OCI-LY1 (cell line): ENCODE measurements around the gene TCN1.
"Not testable (repeated sequence)": the region's sequence is repeated elsewhere in the genome, so short reads cannot be mapped to it uniquely, and the experiment has no call there.

Source experiments
- H2AFZ ChIP-seq: fragments of 200-600 bp; sonication (generic), shearing (Covaris generic); 2 replicates; pipeline ENCODE4 v1.6.0; 2014; ENCODE audit warnings: antibody characterized with exemption, mild to moderate bottlenecking, low read length
- H3F3A ChIP-seq: fragments of 200-600 bp; sonication (generic), shearing (Covaris generic); 2 replicates; pipeline ENCODE4 v1.6.0; 2014; ENCODE audit warnings: mild to moderate bottlenecking, antibody characterized with exemption, low read length, moderate library complexity; ENCODE audit not compliant: insufficient read depth
- H3K27ac ChIP-seq: fragments of 200-600 bp; sonication (generic); 2 replicates; pipeline ENCODE4 v1.5.1; 2014; ENCODE audit warnings: low read length, mixed run types, mild to moderate bottlenecking, low read depth; ENCODE audit not compliant: poor library complexity, severe bottlenecking
- H3K27me3 ChIP-seq: fragments of 200-600 bp; sonication (generic); 2 replicates; pipeline ENCODE4 v1.6.0; 2014; ENCODE audit warnings: antibody characterized with exemption, mild to moderate bottlenecking, low read length, moderate library complexity; ENCODE audit not compliant: insufficient read depth
- H3K36me3 ChIP-seq: fragments of 200-600 bp; sonication (generic); 2 replicates; pipeline ENCODE4 v1.6.1; 2014; ENCODE audit warnings: mild to moderate bottlenecking, antibody characterized with exemption, low read length, moderate library complexity, mixed read lengths; ENCODE audit not compliant: insufficient read depth
- H3K4me1 ChIP-seq: fragments of 200-600 bp; sonication (generic); 2 replicates; pipeline ENCODE4 v1.5.1; 2014; ENCODE audit warnings: mild to moderate bottlenecking, low read length, moderate library complexity; ENCODE audit not compliant: insufficient read depth, severe bottlenecking
- H3K4me2 ChIP-seq: fragments of 200-600 bp; sonication (generic), shearing (Covaris generic); 2 replicates; pipeline ENCODE4 v1.6.1; 2014; ENCODE audit warnings: low read length
- H3K4me3 ChIP-seq: fragments of 200-600 bp; sonication (generic); 2 replicates; pipeline ENCODE4 v1.5.1; 2014; ENCODE audit warnings: low read length, low read depth, mild to moderate bottlenecking, mixed read lengths; ENCODE audit not compliant: poor library complexity, severe bottlenecking
- H3K79me2 ChIP-seq: fragments of 200-600 bp; shearing (Covaris generic); 2 replicates; pipeline ENCODE4 v1.6.1; 2016; ENCODE audit warnings: mixed run types, low read length, mixed read lengths; ENCODE audit not compliant: insufficient read depth
- H3K9ac ChIP-seq: fragments of 200-600 bp; sonication (generic), shearing (Covaris generic); 2 replicates; pipeline ENCODE4 v1.6.1; 2014; ENCODE audit warnings: mild to moderate bottlenecking, low read length, mixed read lengths
- H3K9me2 ChIP-seq: fragments of 200-600 bp; sonication (generic), shearing (Covaris generic); 2 replicates; pipeline ENCODE4 v1.6.1; 2014; ENCODE audit warnings: low read depth, mild to moderate bottlenecking, low read length, mixed read lengths
- H3K9me3 ChIP-seq: fragments of 200-600 bp; shearing (Covaris generic); 2 replicates; pipeline ENCODE4 v1.6.1; 2014; ENCODE audit warnings: low read length, mixed read lengths
- H4K20me1 ChIP-seq: fragments of 200-600 bp; sonication (generic), shearing (Covaris generic); 2 replicates; pipeline ENCODE4 v1.6.0; 2016; ENCODE audit warnings: mild to moderate bottlenecking, low read length; ENCODE audit not compliant: insufficient read depth
- CTCF ChIP-seq: fragments of 200-600 bp; sonication (generic), shearing (Covaris generic); IDR thresholded peaks from 2 replicates; pipeline ENCODE4 v1.5.1; 2017; ENCODE audit warnings: mild to moderate bottlenecking, antibody characterized with exemption, low read length, moderate library complexity, mixed read lengths
- EZH2 ChIP-seq: fragments of 200-600 bp; sonication (generic), shearing (Covaris generic); IDR thresholded peaks from 2 replicates; pipeline ENCODE4 v1.8.0; 2017; ENCODE audit warnings: borderline replicate concordance, mixed run types, mild to moderate bottlenecking, antibody characterized with exemption, low read length, moderate library complexity, mixed read lengths

The TCN1 gene

GRCh38 chr11:59822989-59823566 is 43.2 kb downstream of the TCN1 start:
- no peak overlapping the region for H2AFZ ChIP-seq
- no peaks in the 10 kb centered on the region for H3K27me3 ChIP-seq
- H3F3A ChIP-seq, result no peaks in the 10 kb centered on the region
- peaks cover 39% of the 10 kb centered on the region for H3K4me1 ChIP-seq
- no peak overlapping the region for H3K4me3 ChIP-seq
- TF ChIP-seq EZH2, result no peak
- peak; percentile 80 for TF ChIP-seq CTCF
- H3K9ac ChIP-seq, result no peak overlapping the region
- H3K79me2 ChIP-seq, result no peaks in the 10 kb centered on the region
- no peak overlapping the region for H3K4me2 ChIP-seq
- H3K9me3 ChIP-seq, result no peaks in the 10 kb centered on the region
- no peaks in the 10 kb centered on the region for H3K36me3 ChIP-seq
- no peaks in the 10 kb centered on the region for H4K20me1 ChIP-seq
- no peaks in the 10 kb centered on the region for H3K9me2 ChIP-seq
- H3K27ac ChIP-seq, result no peak overlapping the region

GRCh38 chr11:59818572-59818971 is 47.7 kb downstream of the TCN1 start:
- H3F3A ChIP-seq, result no peaks in the 10 kb centered on the region
- H3K4me1 ChIP-seq, result peaks cover 82% of the 10 kb centered on the region
- H3K4me2 ChIP-seq, result peak overlapping the region; percentile 46
- H3K9me3 ChIP-seq, result no peaks in the 10 kb centered on the region
- no peaks in the 10 kb centered on the region for H4K20me1 ChIP-seq
- peak overlapping the region; percentile 34 for H3K4me3 ChIP-seq
- H3K9me2 ChIP-seq, result no peaks in the 10 kb centered on the region
- H3K36me3 ChIP-seq, result no peaks in the 10 kb centered on the region
- no peaks in the 10 kb centered on the region for H3K27me3 ChIP-seq
- H3K79me2 ChIP-seq, result no peaks in the 10 kb centered on the region
- TF ChIP-seq CTCF (no peak), EZH2 (no peak)
- H3K27ac ChIP-seq, result peak overlapping the region; percentile 91
- H2AFZ ChIP-seq, result no peak overlapping the region
- peak overlapping the region; percentile 23; the same call in 1 of the 2 replicates for H3K9ac ChIP-seq

GRCh38 chr11:59816434-59816833 is 49.9 kb downstream of the TCN1 start:
- H3K9ac ChIP-seq, result 0 out of 2 replicates have a peak overlapping the region, but pooled peaks have one; percentile 5
- not testable (repeated sequence) for H3K36me3 ChIP-seq, H3K27me3 ChIP-seq, H2AFZ ChIP-seq, H3K4me3 ChIP-seq, H3F3A ChIP-seq, H3K79me2 ChIP-seq, H3K9me2 ChIP-seq, H3K9me3 ChIP-seq, H4K20me1 ChIP-seq
- H3K27ac ChIP-seq, result peak overlapping the region; percentile 91
- H3K4me1 ChIP-seq, result peaks cover 81% of the 10 kb centered on the region
- H3K4me2 ChIP-seq, result 0 out of 2 replicates have a peak overlapping the region, but pooled peaks have one; percentile 29

GRCh38 chr11:59815754-59816153 is 50.5 kb downstream of the TCN1 start:
- no peak overlapping the region for H2AFZ ChIP-seq
- H3F3A ChIP-seq, result no peaks in the 10 kb centered on the region
- peak overlapping the region; percentile 91 for H3K27ac ChIP-seq
- no peaks in the 10 kb centered on the region for H3K9me3 ChIP-seq
- H3K36me3 ChIP-seq, result no peaks in the 10 kb centered on the region
- no peaks in the 10 kb centered on the region for H3K9me2 ChIP-seq
- no peak overlapping the region for H3K4me3 ChIP-seq
- no peaks in the 10 kb centered on the region for H4K20me1 ChIP-seq
- no peak overlapping the region for H3K4me2 ChIP-seq
- H3K27me3 ChIP-seq, result no peaks in the 10 kb centered on the region
- TF ChIP-seq CTCF (no peak), EZH2 (no peak)
- peaks cover 80% of the 10 kb centered on the region for H3K4me1 ChIP-seq
- no peaks in the 10 kb centered on the region for H3K79me2 ChIP-seq
- no peak overlapping the region for H3K9ac ChIP-seq
